ENCODE measurements around the gene NCBP1.
"Not testable (repeated sequence)": the region's sequence is repeated elsewhere in the genome, so short reads cannot be mapped to it uniquely, and the experiment has no call there.

Gene NCBP1

GRCh38 chr9:97632985-97633858, at the start of gene NCBP1, which contains the start of gene TSTD2:
TSS of gene NCBP1 (plus strand) at chr9:97633821. CDS start at chr9:97633882, 61 bp downstream.
TSS of gene TSTD2 (minus strand) at chr9:97633368. CDS start at chr9:97627562, 5,806 bp downstream.
- no peaks in the 10 kb centered on the region for H3K9me3 Mint-ChIP-seq (ENCODE audit: low read depth)
- peaks cover 3% of the 10 kb centered on the region for H3K36me3 Mint-ChIP-seq
- H3K4me3 Mint-ChIP-seq: peak within 1 kb of the TSS; percentile 98
- H3K27me3 Mint-ChIP-seq: no peaks in the 10 kb centered on the region
- H3K4me1 Mint-ChIP-seq (ENCODE audit: low read depth): peaks cover 52% of the 10 kb centered on the region
- peak within 1 kb of the TSS; percentile 100 for H3K27ac Mint-ChIP-seq

GRCh38 chr9:97584778-97585177, 48.8 kb upstream of the NCBP1 start:
- not testable (repeated sequence) for H3K36me3 Mint-ChIP-seq; H3K27ac Mint-ChIP-seq; H3K27me3 Mint-ChIP-seq; H3K4me3 Mint-ChIP-seq; H3K4me1 Mint-ChIP-seq (ENCODE audit: low read depth); H3K9me3 Mint-ChIP-seq (ENCODE audit: low read depth)

- H3K9me3 Mint-ChIP-seq (ENCODE audit: low read depth); H3K4me1 Mint-ChIP-seq (ENCODE audit: low read depth); H3K27ac Mint-ChIP-seq; H3K36me3 Mint-ChIP-seq; H3K27me3 Mint-ChIP-seq; H3K4me3 Mint-ChIP-seq: not testable (repeated sequence)
Measured at GRCh38 chr9:97586909-97587308, 46.7 kb upstream of the NCBP1 start.

- Mint-ChIP-seq H3K36me3 (peaks cover 10% of the 10 kb centered on the region), H3K27me3 (no peaks in the 10 kb centered on the region), H3K27ac (no peak overlapping the region), H3K9me3 (ENCODE audit: low read depth) (peaks cover 4% of the 10 kb centered on the region), H3K4me1 (ENCODE audit: low read depth) (no peaks in the 10 kb centered on the region), H3K4me3 (no peak overlapping the region)
Measured at GRCh38 chr9:97591535-97591934, 42.1 kb upstream of the NCBP1 start.

- peaks cover 6% of the 10 kb centered on the region for H3K36me3 Mint-ChIP-seq
- peaks cover 4% of the 10 kb centered on the region for H3K9me3 Mint-ChIP-seq (ENCODE audit: low read depth)
- H3K27ac Mint-ChIP-seq: no peak overlapping the region
- H3K4me1 Mint-ChIP-seq (ENCODE audit: low read depth): no peaks in the 10 kb centered on the region
- H3K4me3 Mint-ChIP-seq: no peak overlapping the region
- H3K27me3 Mint-ChIP-seq: no peaks in the 10 kb centered on the region
Measured at GRCh38 chr9:97592126-97592525, 41.5 kb upstream of the NCBP1 start.

- no peak overlapping the region for H3K4me3 Mint-ChIP-seq
- H3K27me3 Mint-ChIP-seq: no peaks in the 10 kb centered on the region
- no peaks in the 10 kb centered on the region for H3K36me3 Mint-ChIP-seq
- peaks cover 8% of the 10 kb centered on the region for H3K4me1 Mint-ChIP-seq (ENCODE audit: low read depth)
- H3K9me3 Mint-ChIP-seq (ENCODE audit: low read depth): no peaks in the 10 kb centered on the region
- H3K27ac Mint-ChIP-seq: no peak overlapping the region
Measured at GRCh38 chr9:97593960-97594359, 39.7 kb upstream of the NCBP1 start.

- Mint-ChIP-seq H3K9me3 (ENCODE audit: low read depth) (no peaks in the 10 kb centered on the region), H3K4me3 (no peak overlapping the region), H3K4me1 (ENCODE audit: low read depth) (peaks cover 9% of the 10 kb centered on the region), H3K36me3 (no peaks in the 10 kb centered on the region), H3K27me3 (no peaks in the 10 kb centered on the region), H3K27ac (no peak overlapping the region)
Measured at GRCh38 chr9:97594381-97594921, 39.2 kb upstream of the NCBP1 start.

GRCh38 chr9:97596906-97597305, 36.7 kb upstream of the NCBP1 start:
- Mint-ChIP-seq H3K27ac (no peak overlapping the region), H3K4me1 (ENCODE audit: low read depth) (peaks cover 9% of the 10 kb centered on the region), H3K36me3 (peaks cover 2% of the 10 kb centered on the region), H3K4me3 (no peak overlapping the region), H3K9me3 (ENCODE audit: low read depth) (no peaks in the 10 kb centered on the region), H3K27me3 (no peaks in the 10 kb centered on the region)

- H3K27me3 Mint-ChIP-seq: no peaks in the 10 kb centered on the region
- H3K27ac Mint-ChIP-seq: no peak overlapping the region
- peaks cover 4% of the 10 kb centered on the region for H3K36me3 Mint-ChIP-seq
- H3K4me1 Mint-ChIP-seq (ENCODE audit: low read depth): peaks cover 9% of the 10 kb centered on the region
- no peaks in the 10 kb centered on the region for H3K9me3 Mint-ChIP-seq (ENCODE audit: low read depth)
- H3K4me3 Mint-ChIP-seq: no peak overlapping the region
Measured at GRCh38 chr9:97598461-97599288, 34.9 kb upstream of the NCBP1 start.

GRCh38 chr9:97599314-97599846, 34.2 kb upstream of the NCBP1 start:
- H3K4me1 Mint-ChIP-seq (ENCODE audit: low read depth): peaks cover 9% of the 10 kb centered on the region
- H3K4me3 Mint-ChIP-seq: no peak overlapping the region
- H3K27ac Mint-ChIP-seq: no peak overlapping the region
- no peaks in the 10 kb centered on the region for H3K9me3 Mint-ChIP-seq (ENCODE audit: low read depth)
- no peaks in the 10 kb centered on the region for H3K27me3 Mint-ChIP-seq
- peaks cover 4% of the 10 kb centered on the region for H3K36me3 Mint-ChIP-seq

GRCh38 chr9:97600531-97601227, 32.9 kb upstream of the NCBP1 start:
- Mint-ChIP-seq H3K36me3 (peaks cover 4% of the 10 kb centered on the region), H3K27me3 (no peaks in the 10 kb centered on the region)

GRCh38 chr9:97601228-97601898, 32.3 kb upstream of the NCBP1 start:
- no peak overlapping the region for H3K27ac Mint-ChIP-seq
- H3K9me3 Mint-ChIP-seq (ENCODE audit: low read depth): no peaks in the 10 kb centered on the region
- H3K36me3 Mint-ChIP-seq: peaks cover 4% of the 10 kb centered on the region
- no peak overlapping the region for H3K4me3 Mint-ChIP-seq
- no peaks in the 10 kb centered on the region for H3K27me3 Mint-ChIP-seq
- H3K4me1 Mint-ChIP-seq (ENCODE audit: low read depth): peaks cover 9% of the 10 kb centered on the region

More at GRCh38 chr9:97600531-97601227, 32.9 kb upstream of the NCBP1 start:
- H3K27ac Mint-ChIP-seq: no peak overlapping the region
- peaks cover 9% of the 10 kb centered on the region for H3K4me1 Mint-ChIP-seq (ENCODE audit: low read depth)
- H3K9me3 Mint-ChIP-seq (ENCODE audit: low read depth): no peaks in the 10 kb centered on the region
- H3K4me3 Mint-ChIP-seq: no peak overlapping the region

- Mint-ChIP-seq H3K9me3 (ENCODE audit: low read depth) (no peaks in the 10 kb centered on the region), H3K36me3 (peaks cover 4% of the 10 kb centered on the region), H3K4me3 (no peak overlapping the region)
Measured at GRCh38 chr9:97602430-97602829, 31.2 kb upstream of the NCBP1 start.

More at GRCh38 chr9:97602430-97602829, 31.2 kb upstream of the NCBP1 start:
- no peaks in the 10 kb centered on the region for H3K27me3 Mint-ChIP-seq
- H3K4me1 Mint-ChIP-seq (ENCODE audit: low read depth): peaks cover 9% of the 10 kb centered on the region
- no peak overlapping the region for H3K27ac Mint-ChIP-seq

All from activated naive CD8-positive, alpha-beta T cell (primary cell).